Stimulated activated CD4-positive, alpha-beta T cell treated with anti-CD3 and anti-CD28 coated beads, Interleukin-1b, Interleukin-23, amount 100 ng/mL, for 48 hours (primary cell): ENCODE results near the gene CREB3L2.

ENCODE experiments used
- DNase-seq: peaks from one replicate; pipeline ENCODE4 v3.0.0-alpha.2; 2020

The CREB3L2 gene

DNA sequence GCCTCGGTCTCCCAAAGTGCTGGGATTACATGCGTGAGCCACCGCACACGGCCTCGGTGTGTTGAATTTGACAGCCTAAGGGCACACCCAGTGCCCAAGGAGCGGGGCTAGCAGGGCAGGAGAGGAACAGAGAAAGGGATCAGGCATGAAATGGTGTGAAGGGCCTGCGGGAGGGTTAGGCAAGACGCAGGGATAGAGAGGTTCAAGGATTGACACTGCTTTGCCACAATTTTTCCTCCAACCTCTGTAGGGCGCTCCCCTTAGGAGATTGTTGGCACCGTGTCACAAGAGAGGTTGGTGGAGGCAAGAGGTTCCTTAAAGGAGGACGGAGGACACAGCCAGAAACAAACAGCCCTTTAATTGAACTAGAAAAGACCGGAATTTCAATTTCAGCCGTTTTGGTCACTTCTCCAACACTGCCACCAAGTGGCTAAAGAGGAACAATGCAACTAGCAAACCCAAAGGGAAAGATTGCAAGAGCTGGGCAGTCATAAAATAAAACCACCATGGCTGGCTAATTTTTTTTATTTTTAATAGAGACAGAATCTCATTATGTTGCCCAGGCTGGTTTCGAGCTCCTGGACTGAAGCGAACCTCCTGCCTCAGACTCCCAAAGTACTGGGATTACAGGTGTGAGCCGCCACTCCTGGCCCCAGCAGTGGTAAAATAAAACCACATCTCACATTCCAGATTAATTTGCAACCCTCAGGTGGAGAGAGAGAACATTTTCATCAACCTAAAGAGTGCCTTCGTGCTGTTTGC, 6.9 kb upstream of the CREB3L2 start:
- DNase-seq, result peak; percentile 19

DNA sequence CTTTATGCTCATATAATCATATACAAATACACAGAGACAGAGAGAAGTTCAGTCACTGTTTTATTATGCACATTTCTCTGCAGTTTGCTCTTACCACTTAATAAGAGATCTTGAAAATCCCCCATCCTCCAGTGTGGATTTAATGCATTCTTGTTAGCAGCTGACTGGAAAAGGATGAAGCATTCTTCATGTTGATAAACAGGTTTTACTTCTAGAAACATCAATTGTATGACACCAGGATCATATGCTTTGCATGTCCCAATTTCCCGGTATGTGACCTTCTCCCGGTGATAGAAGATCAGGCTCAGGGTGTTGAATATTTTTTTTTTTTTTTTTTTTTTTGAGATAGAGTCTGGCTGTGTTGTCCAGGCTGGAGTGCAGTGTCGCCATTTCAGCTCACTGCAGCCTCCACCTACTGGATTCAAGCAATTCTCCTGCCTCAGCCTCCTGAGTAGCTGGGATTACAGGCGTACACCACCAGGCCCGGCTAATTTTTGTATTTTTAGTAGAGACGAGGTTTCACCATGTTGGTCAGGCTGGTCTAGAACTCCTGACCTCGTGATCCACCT, 6.2 kb upstream of the CREB3L2 start:
- DNase-seq, result no peak

DNA sequence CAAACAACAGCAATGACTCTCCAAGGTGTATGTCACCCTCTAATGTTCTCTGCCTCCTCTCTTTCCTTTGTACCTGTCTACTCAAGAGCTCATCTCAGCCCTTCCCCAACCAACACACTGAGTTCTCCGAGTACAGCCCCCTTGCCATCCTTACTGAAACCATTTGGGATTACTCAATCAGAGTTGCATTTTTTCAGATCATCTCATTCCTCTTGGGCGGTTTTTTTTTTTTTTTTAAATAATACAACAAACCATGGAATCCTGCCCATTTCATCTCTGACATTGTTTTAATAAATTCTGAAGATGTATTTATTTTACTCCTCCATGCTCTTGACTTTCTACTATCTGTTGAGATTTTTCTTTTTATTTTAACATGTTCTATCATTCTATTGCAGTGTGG, 4.2 kb upstream of the CREB3L2 start:
- DNase-seq, result no peak

DNA sequence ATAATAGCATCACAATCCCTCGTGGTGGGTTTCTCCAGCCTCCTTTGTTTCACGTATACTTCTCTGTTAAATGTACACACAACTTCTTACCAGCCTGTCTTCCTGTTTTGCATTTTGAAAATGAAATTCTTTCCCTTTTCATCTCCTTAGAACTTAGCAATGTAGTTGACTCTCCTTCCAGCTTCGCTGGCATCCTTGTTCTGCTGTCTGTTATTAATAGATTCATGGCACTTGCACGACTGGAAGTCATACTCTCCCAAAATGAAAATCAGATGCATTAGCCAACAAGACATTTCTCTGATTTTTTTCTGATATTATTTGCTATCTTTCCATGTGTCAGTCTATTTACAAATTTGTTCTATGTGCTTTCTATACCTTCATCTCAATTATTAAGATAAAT, 3.0 kb upstream of the CREB3L2 start:
- no peak for DNase-seq

DNA sequence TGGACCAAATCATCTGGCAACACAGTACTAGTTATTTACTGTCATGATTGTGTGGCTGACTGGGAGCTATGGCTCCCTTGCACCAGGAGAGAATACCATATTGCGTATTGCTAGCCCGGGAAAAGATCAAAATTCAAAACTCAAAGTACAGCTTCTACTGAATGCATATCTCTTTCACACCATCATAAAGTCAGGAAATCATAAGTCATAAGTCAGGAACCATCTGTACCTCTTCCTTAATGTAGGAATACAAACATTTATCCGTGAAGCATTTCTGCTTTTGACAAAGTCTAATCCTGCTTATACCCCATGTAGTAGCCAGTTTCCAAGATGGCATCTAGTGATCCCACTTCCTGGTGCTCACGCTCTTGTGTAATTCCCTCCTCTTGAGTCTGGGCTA, 2.2 kb upstream of the CREB3L2 start:
- DNase-seq, result no peak

DNA sequence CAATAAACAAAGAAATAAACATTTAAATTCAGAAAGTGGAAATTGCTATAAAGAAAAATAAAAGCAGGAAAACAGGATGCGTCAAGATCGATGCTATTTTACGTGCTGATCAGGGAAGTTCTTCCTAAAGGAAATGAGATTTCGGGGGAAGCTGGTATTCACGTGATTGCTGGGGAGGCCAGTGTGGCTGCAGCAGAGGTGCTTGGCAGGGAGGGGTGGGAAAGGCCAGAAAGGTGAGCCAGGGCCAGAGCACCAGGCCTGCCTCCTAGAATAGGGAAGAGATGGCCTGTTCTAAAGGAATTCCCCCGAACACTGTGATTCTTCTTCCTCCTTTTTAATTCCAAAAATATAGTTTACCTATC, 923 bp upstream of the CREB3L2 start:
- DNase-seq, result no peak

DNA sequence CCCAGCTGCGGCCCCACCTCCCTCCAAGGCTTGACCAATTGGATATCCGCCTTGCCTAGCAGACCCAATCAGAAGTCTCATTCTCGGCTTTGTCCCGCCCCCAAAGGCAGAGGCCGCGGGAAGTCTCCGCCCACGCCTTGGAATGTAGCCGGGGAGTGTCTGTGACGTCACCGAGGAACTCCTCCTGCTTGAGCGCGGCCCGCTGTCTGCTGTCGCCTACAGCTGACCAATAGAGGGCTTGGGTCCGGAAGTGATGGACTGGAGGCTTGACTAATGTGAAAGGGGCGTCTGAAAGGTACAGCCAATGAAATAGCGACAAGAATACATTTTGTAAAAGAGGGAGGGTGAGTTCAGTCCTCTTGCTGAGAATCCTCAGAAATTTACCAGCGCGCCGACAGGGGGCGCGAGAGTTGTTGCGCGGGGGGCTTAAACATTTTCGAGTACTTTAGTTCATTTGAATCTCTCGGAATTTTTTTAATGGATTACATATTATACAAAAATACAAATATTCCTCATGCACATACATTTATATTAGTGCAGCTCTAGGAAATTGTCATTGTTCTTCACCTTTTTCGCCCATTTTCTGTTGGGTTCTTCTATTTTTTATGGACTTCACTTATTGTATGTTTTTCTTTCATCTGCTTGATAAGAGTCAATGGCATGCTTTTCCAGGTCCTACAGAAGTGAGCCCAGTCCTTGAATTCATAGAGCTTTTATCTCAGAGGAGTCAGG, 376 bp upstream of the CREB3L2 start:
- peak; percentile 98 for DNase-seq

DNA sequence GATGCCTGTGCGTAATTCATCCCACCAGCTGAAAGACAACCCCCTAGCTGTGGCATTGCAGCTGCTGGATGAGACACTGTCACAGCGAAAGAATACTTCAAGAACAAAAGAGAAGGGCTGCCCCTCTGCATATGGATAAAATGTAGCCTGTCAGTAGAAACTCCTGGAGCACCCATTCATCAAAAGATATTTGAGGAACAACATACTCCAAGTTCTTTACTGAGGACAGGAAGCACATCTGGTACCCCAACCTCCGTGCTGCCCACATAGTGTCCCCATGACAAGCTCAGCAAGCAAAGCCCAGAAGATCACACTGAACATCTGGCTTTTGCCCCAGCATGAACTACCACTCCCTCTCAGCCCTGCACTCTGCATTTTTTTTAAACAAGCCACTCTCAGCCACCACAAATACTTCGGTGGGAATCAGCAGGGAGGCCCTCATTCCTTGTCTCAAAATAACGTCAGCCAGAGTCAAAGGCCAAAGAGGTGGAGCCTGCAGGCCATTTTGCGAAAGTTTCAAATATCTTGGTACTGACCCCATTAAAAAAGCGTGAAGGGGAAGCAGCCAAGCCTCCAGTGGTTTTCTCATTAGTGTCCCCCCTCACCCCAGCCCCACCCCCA, 1.7 kb downstream of the CREB3L2 start:
- DNase-seq, result no peak

DNA sequence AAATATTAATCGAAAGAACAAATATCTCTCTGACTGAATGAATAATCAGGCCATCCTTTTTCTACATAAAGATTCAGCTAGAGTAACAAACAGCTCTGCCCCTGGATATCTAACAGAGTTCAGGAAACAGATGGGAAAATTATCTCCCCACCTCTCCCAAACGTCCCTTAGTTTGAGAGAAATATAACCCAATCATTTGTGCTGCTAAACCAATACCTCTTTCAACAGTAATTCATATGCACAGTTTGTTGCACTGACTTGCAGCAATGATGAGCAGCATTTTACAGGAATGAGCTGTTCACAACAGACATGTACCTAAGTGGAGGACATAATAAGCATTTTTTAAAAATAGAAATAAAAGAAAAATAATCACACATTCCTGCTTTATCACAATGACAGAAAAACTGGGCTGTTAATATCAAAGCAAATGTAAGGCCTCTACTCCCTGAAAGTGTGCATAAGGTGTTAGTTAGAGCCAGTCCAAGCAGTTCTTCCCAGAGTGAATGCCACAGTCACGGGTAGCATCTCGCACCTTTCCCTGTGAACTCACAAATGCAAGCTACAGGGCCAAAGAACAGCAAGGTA, 2.3 kb downstream of the CREB3L2 start:
- DNase-seq, result no peak

DNA sequence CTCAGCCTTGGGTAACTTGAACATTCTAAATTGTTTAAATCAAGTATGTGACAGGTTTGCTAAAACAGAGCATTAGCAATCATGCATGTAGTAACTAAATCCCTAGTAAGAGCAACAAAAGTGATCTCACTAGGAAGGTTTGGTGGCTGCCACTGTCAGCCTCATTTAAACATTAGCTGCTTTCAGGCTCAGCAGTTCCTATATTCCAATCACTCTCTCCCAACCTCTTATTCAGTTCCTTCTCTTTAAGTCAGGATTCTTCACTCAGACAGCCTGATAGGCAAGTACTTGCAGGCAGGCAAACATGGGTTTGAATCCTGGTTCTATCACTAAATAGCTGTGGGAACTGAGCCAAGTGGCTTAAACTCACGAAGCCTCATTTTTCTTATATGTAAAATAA, 3.6 kb downstream of the CREB3L2 start:
- no peak for DNase-seq

DNA sequence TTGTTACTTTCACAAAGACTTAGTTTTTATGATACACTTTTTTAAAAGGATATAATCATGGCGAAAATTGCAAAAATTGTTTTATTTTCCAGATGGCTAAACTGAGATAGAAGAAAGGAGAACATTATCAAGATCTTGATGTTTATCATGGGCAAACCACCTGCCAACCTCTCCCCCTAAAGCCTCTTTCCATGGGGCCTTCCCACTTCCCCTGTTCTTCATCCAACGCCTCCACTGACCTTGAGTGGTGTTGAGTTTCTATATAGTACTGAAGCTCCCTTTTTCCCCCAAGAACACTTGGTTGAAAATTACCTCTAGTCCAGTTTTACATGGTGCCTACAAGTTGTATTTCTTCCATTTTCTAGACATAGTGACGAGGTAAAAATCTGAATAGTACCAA, 5.0 kb downstream of the CREB3L2 start:
- no peak for DNase-seq

DNA sequence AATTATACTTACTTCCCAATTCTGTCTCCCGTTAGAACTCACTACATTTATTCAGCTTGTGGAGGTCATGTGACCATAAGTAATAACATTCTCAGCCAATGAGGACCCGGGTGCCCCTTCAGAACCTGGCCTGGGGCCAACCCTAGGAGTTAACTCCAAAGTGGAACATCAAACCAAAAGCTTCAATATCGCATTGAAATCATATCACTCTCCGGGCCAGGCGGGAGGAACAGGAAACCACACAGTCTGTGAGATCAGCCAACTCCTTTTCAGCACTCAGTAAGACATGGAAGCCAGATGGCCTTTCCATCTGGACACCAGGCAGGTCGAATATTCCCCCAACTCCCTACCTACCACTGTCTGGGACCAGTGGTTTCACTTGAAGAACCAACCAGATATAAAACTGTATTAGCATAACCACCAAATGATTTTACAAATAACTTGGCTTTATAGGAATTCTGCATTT, 5.5 kb downstream of the CREB3L2 start:
- no peak for DNase-seq

DNA sequence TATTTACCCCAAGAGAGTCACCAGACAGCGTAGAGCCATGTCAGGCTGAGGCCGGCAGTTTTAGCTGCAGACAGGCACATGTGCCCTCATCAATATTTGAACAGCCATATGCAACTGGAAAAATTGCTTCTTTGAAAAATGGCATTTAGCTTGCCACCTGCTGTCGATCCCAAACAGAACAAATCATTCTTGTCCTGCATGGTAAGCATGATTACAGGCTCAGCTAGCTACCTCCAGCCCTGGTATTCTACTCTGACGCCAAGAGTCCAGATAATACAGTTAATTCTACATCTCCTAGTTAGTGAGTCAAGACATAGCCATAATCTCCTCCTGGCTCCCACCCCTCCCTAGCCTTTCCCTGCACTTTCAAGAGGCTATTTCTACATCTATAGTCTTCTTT, 7.7 kb downstream of the CREB3L2 start:
- DNase-seq, result no peak

DNA sequence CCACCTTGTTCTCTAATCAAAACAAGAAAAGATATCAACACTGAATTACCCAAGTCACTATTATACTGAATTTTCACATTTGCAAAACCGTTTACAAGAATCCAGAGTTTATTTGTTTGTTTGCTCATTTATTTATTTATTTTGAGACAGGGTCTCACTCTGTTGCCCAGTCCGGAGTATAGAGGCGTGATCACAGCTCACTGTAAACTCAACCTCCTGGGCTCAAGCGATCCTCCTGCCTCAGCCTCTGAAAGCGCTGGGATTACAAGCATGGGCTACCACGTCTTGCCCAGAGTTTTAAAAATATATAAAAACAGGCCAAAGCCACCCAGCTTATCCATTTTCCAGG, 8.5 kb downstream of the CREB3L2 start:
- no peak for DNase-seq

DNA sequence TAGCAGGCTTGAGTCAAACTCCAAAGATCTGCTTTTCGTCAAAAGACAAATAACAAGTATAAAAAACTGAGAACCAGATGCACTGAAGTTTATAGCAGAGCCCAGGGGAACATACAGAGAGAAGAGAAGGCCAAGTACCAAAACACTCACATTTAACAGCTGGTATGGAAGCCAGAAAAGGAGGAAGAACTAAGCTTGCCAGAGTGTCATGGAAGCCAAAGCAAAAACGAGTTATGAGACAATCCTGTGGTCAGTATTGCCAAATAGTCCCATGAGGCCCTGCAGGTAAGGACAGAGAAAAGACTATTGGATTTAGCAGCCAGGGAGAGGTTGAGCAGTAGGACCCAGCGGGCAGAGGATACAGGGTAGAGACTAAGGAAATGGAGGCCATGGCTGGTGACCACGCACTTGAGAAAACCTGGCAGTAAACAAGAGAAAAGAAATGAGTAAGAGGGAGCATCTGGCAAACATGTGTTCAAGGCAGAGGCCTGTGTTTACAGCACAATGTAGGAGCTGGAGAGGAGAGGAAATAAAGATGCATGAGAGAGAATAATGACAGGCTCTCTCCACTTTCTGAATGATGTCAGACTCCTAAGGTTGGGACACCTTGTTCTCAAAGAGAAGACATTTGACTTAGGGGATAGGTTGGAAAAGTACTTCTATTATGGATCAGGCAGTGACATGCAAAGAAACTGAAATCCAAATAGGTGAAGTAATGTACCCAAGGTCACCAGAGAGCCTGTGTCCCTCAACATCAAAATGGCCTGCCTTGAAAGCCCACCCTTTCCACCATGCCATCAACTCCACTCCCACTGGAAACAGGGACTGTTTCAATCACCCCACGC, 9.1 kb downstream of the CREB3L2 start:
- peak; percentile 8 for DNase-seq

DNA sequence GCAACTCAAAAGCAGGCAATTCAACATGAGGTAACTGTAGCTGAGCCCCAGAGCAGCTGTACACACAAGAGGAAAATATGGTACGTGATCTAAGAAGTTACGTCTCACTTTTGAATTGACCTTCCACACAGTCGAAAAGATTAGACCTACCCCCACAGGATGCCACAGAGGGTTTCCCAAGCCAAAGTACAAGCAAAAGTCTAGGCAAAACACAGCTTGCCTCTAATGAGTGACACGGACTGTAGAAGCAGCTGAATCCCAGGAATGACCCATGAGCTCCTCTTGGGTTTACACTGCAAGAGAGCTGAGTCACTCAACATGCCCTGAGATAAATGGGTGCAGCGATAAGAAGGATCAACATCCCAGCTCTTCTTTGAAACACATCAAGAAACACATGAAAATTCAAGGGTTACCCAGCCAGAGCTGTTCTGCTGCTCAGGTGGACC, 9.8 kb downstream of the CREB3L2 start:
- no peak for DNase-seq

DNA sequence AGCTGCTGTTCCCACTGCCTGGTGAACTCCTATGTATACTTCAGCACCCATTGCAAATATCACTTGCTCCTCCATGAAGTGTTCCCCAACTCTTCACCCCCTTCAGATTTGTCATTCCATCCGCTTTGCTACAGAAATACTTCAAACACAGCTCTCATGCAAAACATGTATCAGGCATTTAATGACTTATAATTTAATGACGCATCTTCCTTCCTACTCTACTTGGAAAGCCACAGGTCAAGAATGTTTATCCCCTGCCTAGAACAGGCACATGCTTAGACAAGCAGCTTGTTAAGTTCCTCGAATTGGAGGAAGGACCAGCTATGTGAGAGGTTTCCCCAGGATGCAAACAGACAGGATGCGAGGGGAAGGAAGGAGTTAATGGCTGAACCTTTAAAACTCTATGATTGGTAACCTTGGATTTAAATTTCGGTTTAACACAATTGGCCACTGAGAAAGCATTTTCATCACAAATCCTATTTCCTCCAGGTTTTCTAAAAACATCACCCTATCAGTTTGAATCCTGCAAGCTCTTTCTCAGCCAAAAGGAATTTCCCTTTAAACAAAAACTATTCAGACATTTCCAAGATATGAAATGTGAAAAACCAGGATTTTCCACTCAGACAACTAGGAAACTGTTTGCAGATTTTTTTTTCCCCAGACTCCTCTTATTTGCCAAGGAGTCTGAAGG, 11.5 kb downstream of the CREB3L2 start:
- no peak for DNase-seq

DNA sequence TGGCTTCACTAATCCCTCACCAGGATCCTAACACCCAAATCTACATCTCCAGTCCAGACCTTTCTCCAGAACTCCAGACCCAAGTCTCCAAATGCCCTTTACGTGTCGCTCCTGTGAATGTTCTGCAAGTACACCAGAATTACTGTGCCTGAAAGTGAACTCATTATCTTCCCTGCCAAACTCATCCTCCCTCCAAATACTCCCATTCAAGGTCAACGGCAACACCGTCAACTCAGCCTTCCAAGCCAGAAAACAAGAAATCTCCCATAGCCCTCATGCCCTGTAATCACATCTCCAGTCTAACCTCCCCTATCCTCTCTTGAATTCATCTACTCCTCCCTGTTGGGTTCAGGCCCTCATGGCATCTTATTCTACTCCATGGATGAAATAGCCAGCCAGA, 12.3 kb downstream of the CREB3L2 start:
- no peak for DNase-seq

DNA sequence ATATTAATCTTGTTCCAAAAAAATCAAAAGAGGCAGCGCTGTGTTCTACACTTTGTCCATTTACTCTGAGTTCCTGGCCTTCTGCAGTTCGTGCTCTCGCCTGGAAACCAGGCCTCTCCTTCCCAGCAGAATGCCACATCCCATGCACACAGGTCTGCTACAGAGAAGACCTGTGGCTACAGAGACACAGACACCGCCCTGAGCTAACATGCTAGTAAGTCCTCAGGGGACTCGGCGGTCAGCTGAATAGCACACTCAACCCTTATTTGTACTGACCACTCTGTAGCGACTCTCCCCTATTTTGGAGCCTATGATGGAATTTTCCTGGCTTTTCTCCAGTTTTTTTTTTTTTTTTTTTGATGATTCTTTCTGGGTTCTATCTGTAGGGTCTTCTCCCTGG, 12.8 kb downstream of the CREB3L2 start:
- no peak for DNase-seq

DNA sequence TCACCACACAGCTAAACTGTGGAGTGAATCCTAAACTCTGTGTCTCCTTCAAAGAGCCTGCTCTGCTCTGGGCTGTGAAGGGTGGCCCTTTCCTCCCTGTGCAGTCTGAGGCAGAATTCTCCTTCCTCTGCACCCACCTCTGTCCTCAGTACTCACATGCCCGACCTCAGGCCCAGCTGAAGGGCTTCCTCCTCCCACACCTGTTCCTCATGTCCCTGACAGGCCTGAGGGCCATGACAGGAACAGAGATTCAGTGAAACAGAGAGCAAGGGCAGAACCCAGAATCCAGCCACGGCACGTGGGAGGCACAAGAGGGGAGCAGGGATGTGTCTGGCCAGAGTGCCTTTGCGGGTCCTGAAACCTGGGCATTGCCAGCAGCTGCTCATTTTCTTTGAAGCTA, 13.9 kb downstream of the CREB3L2 start:
- no peak for DNase-seq

DNA sequence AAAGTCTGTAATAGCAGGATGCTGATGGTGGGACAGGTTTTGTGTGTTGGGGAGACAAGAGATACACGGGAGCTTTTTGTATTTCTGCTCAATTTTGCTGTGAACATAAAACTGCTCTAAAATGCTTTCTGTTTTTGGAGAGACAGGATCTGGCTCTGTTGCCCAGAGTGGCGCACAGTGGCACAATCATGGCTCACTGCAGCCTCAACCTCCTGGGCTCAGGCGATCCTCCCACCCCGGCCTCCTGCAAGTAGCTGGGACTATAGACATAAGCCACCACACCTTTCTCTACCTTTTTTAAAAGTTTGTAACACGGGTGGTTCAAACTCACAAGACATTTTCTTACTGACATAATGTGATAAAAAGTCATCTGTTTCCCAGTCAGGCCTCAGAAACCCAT, 14.3 kb downstream of the CREB3L2 start:
- DNase-seq, result no peak

DNA sequence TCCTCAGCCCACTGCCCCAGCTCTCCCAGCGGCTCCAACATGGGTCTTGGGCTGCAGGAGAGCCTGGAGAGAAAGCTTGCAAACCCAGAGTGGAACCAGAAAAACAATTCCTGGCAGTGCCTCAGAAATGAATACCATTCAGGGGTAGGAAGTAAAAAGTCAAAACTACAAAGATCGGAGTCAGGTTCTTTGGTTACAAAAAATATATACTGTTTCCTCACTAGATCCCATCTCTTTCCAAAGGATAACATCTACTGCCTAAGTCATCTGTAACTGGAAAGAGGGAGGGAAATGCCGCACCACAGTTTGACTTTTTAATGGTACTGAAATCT, 14.9 kb downstream of the CREB3L2 start:
- no peak for DNase-seq
